Measurements from ENCODE around the gene TMEM121.
A peak's percentile ranks its signal among the peaks of the same experiment; 100 is the strongest.

- no peak for TF ChIP-seq MAFK (IDR thresholded peaks at IDR 0.05; ENCODE audit: low read depth, low read length)
- no peak for TF ChIP-seq POLR2A (IDR thresholded peaks at IDR 0.05; ENCODE audit: low read depth, low read length)
- no peak for TF ChIP-seq CEBPB (IDR thresholded peaks at IDR 0.05; ENCODE audit: low read depth, low read length)
- peak; percentile 28; the same call in 1 of the 2 replicates for TF ChIP-seq CTCF (conservative IDR thresholded peaks at IDR 0.05; ENCODE audit: low read depth, low read length)
- TF ChIP-seq RFX5 (IDR thresholded peaks at IDR 0.05; ENCODE audit: low read depth, low read length) = no peak
These were observed 40.6 kb upstream of the TMEM121 start for GRCh38 chr14:105485739-105486162.

Data from IMR-90 (cell line).